GM18508 (cell line): Measurements from ENCODE around the gene MAP3K15.
A peak's percentile ranks its signal among the peaks of the same experiment; 100 is the strongest.

Source experiments
- ATAC-seq: cut with Tn5 transposase; IDR thresholded peaks from one replicate; pipeline ENCODE4 v1.9.1; 2021; ENCODE audit warnings: moderate number of reproducible peaks; ENCODE audit not compliant: insufficient read depth, unreplicated experiment

MAP3K15 gene

GRCh38 chrX:19350941-19351384, 164.3 kb downstream of the MAP3K15 start:
- peak; percentile 80 for ATAC-seq

GRCh38 chrX:19349264-19349663, 166.0 kb downstream of the MAP3K15 start:
- no peak for ATAC-seq

GRCh38 chrX:19347916-19348315, 167.4 kb downstream of the MAP3K15 start:
- ATAC-seq, result no peak

- no peak for ATAC-seq
These were observed 170.6 kb downstream of the MAP3K15 start for GRCh38 chrX:19344661-19345060.

GRCh38 chrX:19343535-19344408, 171.5 kb downstream of the MAP3K15 start, which contains the start of gene PDHA1:
PDHA1 (plus strand) TSS chrX:19343927; CDS start chrX:19344038, 111 bp downstream.
- peak; percentile 90 for ATAC-seq

- ATAC-seq, result no peak
These were observed 172.2 kb downstream of the MAP3K15 start for GRCh38 chrX:19343085-19343534.

- ATAC-seq, result no peak
These were observed 172.9 kb downstream of the MAP3K15 start for GRCh38 chrX:19342331-19342906.

- ATAC-seq, result no peak
These were observed 180.2 kb downstream of the MAP3K15 start for GRCh38 chrX:19334945-19335626.

- no peak for ATAC-seq
These were observed 182.3 kb downstream of the MAP3K15 start for GRCh38 chrX:19332983-19333382.

GRCh38 chrX:19331831-19332230, 183.5 kb downstream of the MAP3K15 start:
- no peak for ATAC-seq

GRCh38 chrX:19326567-19326966, 188.7 kb downstream of the MAP3K15 start:
- ATAC-seq, result no peak
